ENCODE results near the gene MRPL51.

- TF ChIP-seq CTCF (IDR thresholded peaks at IDR 0.05) = peak; percentile 26; the same call in 1 of the 2 replicates
- TF ChIP-seq ZFX (IDR thresholded peaks at IDR 0.05; ENCODE audit: borderline replicate concordance) = no peak
Observed at GRCh38 chr12:6539707-6540134, 46.7 kb upstream of the MRPL51 start.

All from 22Rv1 (cell line).